ENCODE results near the gene BABAM2. TPM values are rescaled to one million over a fixed set of nuclear protein-coding genes. Genes with fewer than 3 reads are reported as not detected.

The BABAM2 gene
- total RNA-seq, 1 experiment from 2014 or later, result 16.3 TPM

GRCh38 chr2:27915874-27916273 lies 25.3 kb downstream of the BABAM2 start:
- Histone ChIP-seq H2AFZ (ENCODE audit: low read length) (no peak overlapping the region), H3K4me1 (ENCODE audit: insufficient read depth, low read length) (peaks cover 23% of the 10 kb centered on the region), H3K4me2 (ENCODE audit: low read length) (no peak overlapping the region), H3K27me3 (ENCODE audit: low read length) (no peaks in the 10 kb centered on the region), H4K20me1 (ENCODE audit: low read length) (no peaks in the 10 kb centered on the region), H3F3A (ENCODE audit: low read length, unreplicated experiment) (no peaks in the 10 kb centered on the region), H3K9me2 (replicated peaks; ENCODE audit: low read length) (no peaks in the 10 kb centered on the region), H3K27ac (ENCODE audit: low read length) (peak overlapping the region; percentile 18), H3K9me3 (ENCODE audit: low read length) (no peaks in the 10 kb centered on the region), H3K36me3 (ENCODE audit: low read depth, low read length) (no peaks in the 10 kb centered on the region), H3K4me3 (ENCODE audit: low read length) (no peak overlapping the region), H3K79me2 (ENCODE audit: low read length) (no peaks in the 10 kb centered on the region), H3K9ac (ENCODE audit: low read length) (no peak overlapping the region)
- DNase-seq (peak; percentile 31), ATAC-seq (peak; percentile 72)
- no TSS peak for BruUV-seq (replicated peaks)
- ChIA-PET CTCF (no interaction called here), POLR2A (ENCODE audit: unreplicated experiment) (interaction anchor here (0.6 kb wide), 1 partner anchor 26 kb away, joined by 6 read pairs; the partner anchor contains the start of genes BABAM2 and RBKS)
- TF ChIP-seq EZH2phosphoT487 (IDR thresholded peaks at IDR 0.05; ENCODE audit: borderline replicate concordance, low read length) (no peak), EZH2 (IDR thresholded peaks at IDR 0.05; ENCODE audit: low read length, unreplicated experiment) (no peak), CTCF (conservative IDR thresholded peaks at IDR 0.05; ENCODE audit: low read depth, low read length) (no peak)
- intact Hi-C loops (cut with micrococcal nuclease), result no loop called here

GRCh38 chr2:27916293-27916995 lies 25.9 kb downstream of the BABAM2 start:
- Histone ChIP-seq H3K9me2 (replicated peaks; ENCODE audit: low read length) (no peaks in the 10 kb centered on the region), H3K9ac (ENCODE audit: low read length) (no peak overlapping the region), H3K4me2 (ENCODE audit: low read length) (no peak overlapping the region), H3K4me3 (ENCODE audit: low read length) (no peak overlapping the region), H3K4me1 (ENCODE audit: insufficient read depth, low read length) (peaks cover 26% of the 10 kb centered on the region), H3F3A (ENCODE audit: low read length, unreplicated experiment) (no peaks in the 10 kb centered on the region), H3K9me3 (ENCODE audit: low read length) (no peaks in the 10 kb centered on the region), H3K36me3 (ENCODE audit: low read depth, low read length) (no peaks in the 10 kb centered on the region), H2AFZ (ENCODE audit: low read length) (no peak overlapping the region), H3K27me3 (ENCODE audit: low read length) (no peaks in the 10 kb centered on the region), H3K79me2 (ENCODE audit: low read length) (no peaks in the 10 kb centered on the region), H4K20me1 (ENCODE audit: low read length) (no peaks in the 10 kb centered on the region), H3K27ac (ENCODE audit: low read length) (peak overlapping the region; percentile 18)
- peak; percentile 16 for DNase-seq
- ChIA-PET POLR2A (ENCODE audit: unreplicated experiment) (interaction anchor here (0.6 kb wide), 1 partner anchor 26 kb away, joined by 6 read pairs; the partner anchor contains the start of genes BABAM2 and RBKS), CTCF (no interaction called here)
- intact Hi-C loops (cut with micrococcal nuclease), result no loop called here
- no TSS peak for BruUV-seq (replicated peaks)
- no peak for TF ChIP-seq CTCF (conservative IDR thresholded peaks at IDR 0.05; ENCODE audit: low read depth, low read length)
- peak; percentile 46 for ATAC-seq

- ATAC-seq (peak; percentile 48), DNase-seq (peak; percentile 76)
- Histone ChIP-seq H3K9me2 (replicated peaks; ENCODE audit: low read length) (no peaks in the 10 kb centered on the region), H3K27me3 (ENCODE audit: low read length) (no peaks in the 10 kb centered on the region), H3K79me2 (ENCODE audit: low read length) (no peaks in the 10 kb centered on the region), H3K4me3 (ENCODE audit: low read length) (no peak overlapping the region), H3K9me3 (ENCODE audit: low read length) (no peaks in the 10 kb centered on the region), H3F3A (ENCODE audit: low read length, unreplicated experiment) (no peaks in the 10 kb centered on the region), H3K36me3 (ENCODE audit: low read depth, low read length) (no peaks in the 10 kb centered on the region), H3K27ac (ENCODE audit: low read length) (peak overlapping the region; percentile 39), H4K20me1 (ENCODE audit: low read length) (no peaks in the 10 kb centered on the region), H3K4me2 (ENCODE audit: low read length) (peak overlapping the region; percentile 6; the same call in 1 of the 2 replicates), H2AFZ (ENCODE audit: low read length) (no peak overlapping the region), H3K4me1 (ENCODE audit: insufficient read depth, low read length) (peaks cover 26% of the 10 kb centered on the region), H3K9ac (ENCODE audit: low read length) (peak overlapping the region; percentile 6; the same call in 1 of the 2 replicates)
- POLR2A ChIA-PET (ENCODE audit: unreplicated experiment), result no interaction called here
- intact Hi-C loops (cut with micrococcal nuclease), result no loop called here
- CTCF ChIA-PET, result interaction anchor here (0.7 kb wide), 1 partner anchor 197 kb away, joined by 3 read pairs; no protein-coding TSS in a partner anchor
- no peak for TF ChIP-seq CTCF (conservative IDR thresholded peaks at IDR 0.05; ENCODE audit: low read depth, low read length)
- no TSS peak for BruUV-seq (replicated peaks)
These were observed 29.8 kb downstream of the BABAM2 start for GRCh38 chr2:27920148-27920885.

Measured in PC-3 (cell line).